Inflammatory macrophage treated with lipopolysaccharide for 4 hours (primary cell): ENCODE data around the gene EPS8L3.
"Not testable (repeated sequence)": the region's sequence is repeated elsewhere in the genome, so short reads cannot be mapped to it uniquely, and the experiment has no call there.

Source experiments
- DNase-seq: peaks from one replicate; pipeline ENCODE4 v3.0.0-alpha.2; 2020

EPS8L3 gene

GRCh38 chr1:109777980-109778625 lies 14.4 kb upstream of the EPS8L3 start:
- no peak for DNase-seq

DNA sequence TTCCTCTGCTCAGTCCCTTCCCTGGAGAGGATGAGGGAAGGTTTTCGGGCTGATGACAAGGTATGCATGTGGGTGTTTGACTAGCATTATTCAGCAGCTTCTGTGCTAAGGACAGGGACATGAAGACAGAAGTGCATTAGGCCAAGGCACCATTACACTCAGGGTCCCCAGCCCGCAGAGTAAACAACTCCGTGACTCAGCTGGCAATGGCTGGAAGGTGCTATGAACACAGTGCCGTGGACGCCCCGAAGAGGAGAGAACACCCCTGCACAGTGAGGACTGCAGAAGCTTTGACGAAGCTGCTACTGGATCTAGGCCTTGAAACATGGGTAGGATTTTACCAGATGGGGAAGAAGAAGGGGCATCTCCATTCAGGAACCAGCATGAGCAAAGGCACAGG lies 13.7 kb upstream of the EPS8L3 start:
- DNase-seq = no peak

GRCh38 chr1:109776911-109777310 lies 13.2 kb upstream of the EPS8L3 start:
- DNase-seq = peak; percentile 76

DNA sequence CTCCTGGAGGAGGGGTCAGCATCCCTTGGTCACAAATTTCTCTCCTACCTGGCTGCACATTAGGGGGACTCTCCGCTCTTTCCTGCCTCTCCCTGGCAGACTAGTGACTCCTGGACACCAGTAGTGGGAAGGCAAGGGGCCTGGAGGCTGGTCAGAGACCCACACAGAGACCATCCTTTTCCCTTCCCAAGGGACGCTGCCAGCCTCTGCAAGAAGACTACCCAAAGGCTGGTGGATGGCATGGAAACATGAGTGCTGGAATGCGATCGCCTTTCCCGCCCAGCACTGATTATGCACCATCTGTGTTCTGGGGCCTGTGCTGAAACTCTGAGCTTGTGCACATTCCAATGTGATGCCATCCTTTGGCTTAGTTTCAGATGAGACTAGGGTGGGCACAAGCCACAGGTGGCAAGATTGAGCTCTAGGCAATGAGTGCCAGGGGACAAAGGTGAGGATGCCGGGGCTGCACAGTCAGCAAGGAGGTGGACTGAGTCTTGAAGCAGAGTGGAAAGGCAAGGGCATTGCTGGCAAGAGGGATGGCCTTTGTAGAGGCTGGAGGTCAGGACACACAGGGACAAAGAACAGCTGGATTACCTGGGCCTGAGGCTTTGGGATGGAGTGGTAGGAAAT lies 12.6 kb upstream of the EPS8L3 start:
- DNase-seq = no peak

DNA sequence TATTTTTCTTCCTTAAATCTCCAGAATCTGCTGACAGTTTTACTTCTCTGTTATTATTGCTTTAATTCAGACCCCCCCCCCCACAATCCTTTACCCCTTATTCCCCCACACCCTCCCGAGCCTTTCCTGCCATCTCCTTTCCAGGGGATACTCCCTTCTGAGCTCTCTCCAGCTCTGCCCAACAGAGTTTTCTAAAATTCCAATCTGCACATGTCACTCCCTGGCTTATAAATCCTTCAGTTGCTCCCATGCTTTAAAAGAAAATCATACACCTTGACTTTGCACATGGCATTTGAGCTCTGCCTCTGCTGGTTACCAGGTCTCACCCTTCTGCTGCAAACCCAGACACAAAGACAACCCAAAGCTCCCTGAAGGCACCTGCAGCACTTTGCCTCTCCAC lies 11.7 kb upstream of the EPS8L3 start:
- no peak for DNase-seq

- DNase-seq = no peak
Observed at GRCh38 chr1:109773900-109774485, 10.3 kb upstream of the EPS8L3 start.

GRCh38 chr1:109773203-109773899 lies 9.6 kb upstream of the EPS8L3 start:
- peak; percentile 89 for DNase-seq

- DNase-seq = no peak
Observed at GRCh38 chr1:109772658-109773202, 9.0 kb upstream of the EPS8L3 start.

- no peak for DNase-seq
Observed at GRCh38 chr1:109771712-109772657, 8.3 kb upstream of the EPS8L3 start.

DNA sequence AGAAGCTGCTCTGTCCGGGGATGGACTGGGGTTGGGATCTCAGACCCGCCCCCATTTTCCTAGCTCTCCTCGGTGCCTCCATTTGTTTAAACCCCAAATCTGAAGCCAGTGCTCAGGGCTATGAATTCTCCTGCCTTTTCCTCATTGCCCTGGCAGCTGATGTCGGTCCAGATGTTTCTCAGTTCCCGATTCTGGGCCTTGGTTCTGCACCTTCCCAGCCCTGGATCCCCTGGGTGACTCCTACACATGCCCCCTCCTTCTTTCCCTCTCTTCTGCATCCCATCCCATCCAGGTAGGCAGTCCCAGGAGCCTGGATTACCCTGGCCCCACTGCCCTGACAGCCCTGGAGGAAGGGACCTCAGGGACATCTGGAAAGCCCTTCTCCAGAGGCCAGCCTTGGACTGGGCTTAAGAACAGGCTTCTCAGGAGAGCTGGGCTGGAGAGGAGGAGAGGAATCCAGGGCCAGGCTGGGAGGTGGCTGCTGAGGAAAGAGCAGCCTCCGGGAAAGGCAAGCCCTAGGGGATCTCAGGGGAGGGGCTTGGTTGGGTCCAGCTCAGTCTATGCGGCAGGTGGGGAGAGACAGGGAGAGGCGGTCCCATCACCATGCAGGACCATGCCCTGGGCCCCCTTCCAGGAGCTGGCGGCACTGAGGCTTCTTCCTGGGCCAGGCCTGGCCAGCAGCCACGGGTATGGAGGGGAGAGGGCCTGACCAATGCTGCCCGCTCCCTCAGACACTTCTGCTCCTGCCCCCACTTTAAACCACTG lies 6.8 kb upstream of the EPS8L3 start:
- no peak for DNase-seq

GRCh38 chr1:109769330-109770078 lies 5.8 kb upstream of the EPS8L3 start:
- no peak for DNase-seq

DNA sequence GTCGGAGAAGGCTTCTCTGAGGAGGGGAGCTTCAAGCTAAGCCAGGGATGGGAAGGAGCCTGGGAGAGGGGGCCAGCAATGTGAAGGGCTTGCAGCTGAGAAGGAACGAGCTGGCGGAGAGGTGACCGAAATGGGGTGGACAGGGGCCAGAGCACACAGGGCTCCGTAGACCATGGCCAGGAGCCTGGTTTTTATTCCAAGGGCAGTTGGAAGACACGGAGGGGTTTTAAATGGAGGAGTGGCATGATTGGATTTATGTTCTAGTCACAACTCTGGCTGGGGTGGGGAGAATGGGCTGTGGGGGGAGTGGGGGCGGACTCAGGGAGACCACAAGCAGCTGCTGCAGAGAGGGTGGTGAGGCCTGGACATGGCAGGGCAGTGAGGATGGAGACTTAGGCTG lies 5.1 kb upstream of the EPS8L3 start:
- DNase-seq = no peak

- DNase-seq = no peak
Observed at GRCh38 chr1:109768335-109768650, 4.6 kb upstream of the EPS8L3 start.

GRCh38 chr1:109767637-109768334 lies 4.1 kb upstream of the EPS8L3 start:
- DNase-seq = no peak

- not testable (repeated sequence) for DNase-seq
Observed at GRCh38 chr1:109766991-109767636, 3.4 kb upstream of the EPS8L3 start.

GRCh38 chr1:109765896-109766615 lies 2.3 kb upstream of the EPS8L3 start:
- DNase-seq = no peak

GRCh38 chr1:109765483-109765815 lies 1.7 kb upstream of the EPS8L3 start:
- no peak for DNase-seq

- no peak for DNase-seq
Observed at GRCh38 chr1:109764561-109765482, 1.1 kb upstream of the EPS8L3 start.
